ENCODE measurements around the gene OR1F1.

- TF ChIP-seq CTCF (conservative IDR thresholded peaks at IDR 0.05 in 1 of 2, IDR thresholded peaks at IDR 0.05 in 1 of 2; ENCODE audit: low read depth in 1 of 2, low read length in 2 of 2) (no peak), EZH2 (IDR thresholded peaks at IDR 0.05; ENCODE audit: low read length, missing control alignments) (no peak)
These were observed 53.8 kb downstream of the OR1F1 start for GRCh38 chr16:3241761-3242160.

All from fibroblast of lung (primary cell).